H1 (cell line): ENCODE measurements around the gene DND1. TPM values are rescaled to one million over a fixed set of nuclear protein-coding genes. Genes with fewer than 3 reads are reported as not detected.

Source experiments
- BACH1 ChIP-seq: IDR thresholded peaks from 2 replicates; pipeline ENCODE4 v1.6.1; 2012; ENCODE audit warnings: low read length, improper control_type of control experiment
- CBX8 ChIP-seq: fragments of 300-800, 300-1000 bp; sonication (generic); IDR thresholded peaks from 2 replicates; pipeline ENCODE4 v1.7.1; 2016; ENCODE audit warnings: low read depth, low read length, borderline replicate concordance
- CHD2 ChIP-seq: IDR thresholded peaks from 2 replicates; pipeline ENCODE4 v1.6.1; 2012; ENCODE audit warnings: low read length, improper control_type of control experiment
- EGR1 ChIP-seq: IDR thresholded peaks from 2 replicates; pipeline ENCODE4 v1.6.1; 2011; ENCODE audit warnings: low read depth, low read length, borderline replicate concordance
- JUN ChIP-seq: IDR thresholded peaks from 2 replicates; pipeline ENCODE4 v1.6.1; 2011; ENCODE audit warnings: low read depth, mild to moderate bottlenecking, improper control_type of control experiment, low read length
- KDM1A ChIP-seq: fragments of 200-600, 300-600 bp; sonication (generic); IDR thresholded peaks from 2 replicates; pipeline ENCODE4 v1.7.1; 2016; ENCODE audit warnings: mild to moderate bottlenecking, low read length, borderline replicate concordance
- KDM4A ChIP-seq: IDR thresholded peaks from one replicate; pipeline ENCODE4 v1.7.1; 2012; ENCODE audit warnings: low read depth, mild to moderate bottlenecking, moderate library complexity, low read length, inconsistent platforms; ENCODE audit not compliant: severe bottlenecking
- NRF1 ChIP-seq: IDR thresholded peaks from 2 replicates; pipeline ENCODE4 v1.6.1; 2011; ENCODE audit warnings: mild to moderate bottlenecking, low read depth, low read length, improper control_type of control experiment
- POLR2A ChIP-seq, 2 experiments: IDR thresholded peaks; 1 replicate in 1 of 2; 2 replicates in 1 of 2; pipeline ENCODE4 v1.6.1; 2011; ENCODE audit warnings: low read depth in 2 of 2, low read length in 2 of 2, mild to moderate bottlenecking in 2 of 2; ENCODE audit errors: control extremely low read depth in 1 of 2
- SIN3A ChIP-seq, 2 experiments: IDR thresholded peaks in 1 of 2; conservative IDR thresholded peaks in 1 of 2; 2 replicates each; pipeline ENCODE4 v1.6.1; 2011 to 2012; ENCODE audit warnings: low read length in 2 of 2, improper control_type of control experiment in 1 of 2, low read depth in 1 of 2, mild to moderate bottlenecking in 1 of 2
- SIRT6 ChIP-seq: IDR thresholded peaks from one replicate; pipeline ENCODE4 v1.7.1; 2012; ENCODE audit warnings: low read length, inconsistent platforms
- SP1 ChIP-seq: IDR thresholded peaks from 2 replicates; pipeline ENCODE4 v1.6.1; 2011; ENCODE audit warnings: low read depth, low read length
- SRF ChIP-seq: IDR thresholded peaks from 2 replicates; pipeline ENCODE4 v1.6.1; 2011; ENCODE audit warnings: mild to moderate bottlenecking, low read depth, low read length, moderate library complexity
- SUZ12 ChIP-seq: fragments of 200-600 bp; sonication (generic); IDR thresholded peaks from 2 replicates; pipeline ENCODE4 v1.6.1; 2012; ENCODE audit warnings: mild to moderate bottlenecking, inconsistent platforms, low read length, moderate library complexity, mixed read lengths
- TAF7 ChIP-seq: optimal IDR thresholded peaks from 2 replicates; pipeline ENCODE3; 2011; ENCODE audit warnings: low read depth, mild to moderate bottlenecking, inconsistent platforms, low read length, moderate library complexity, borderline replicate concordance
- TCF12 ChIP-seq: IDR thresholded peaks from 2 replicates; pipeline ENCODE4 v1.6.1; 2011; ENCODE audit warnings: low read depth, mild to moderate bottlenecking, low read length
- polyA plus RNA-seq, 7 experiments: library from polyadenylated mRNA; depleted of rRNA in 3 of 7; stranded (reverse) in 5 of 7; unstranded in 2 of 7; fragments of >200 nt in 5 of 7; fragments of 200-250 nt in 2 of 7; gene quantifications; 1 replicate in 5 of 7; 2 replicates in 1 of 7; 4 replicates in 1 of 7; pipeline versions ENCODE4 v1.2.1 to v1.2.3, GENCODE V29; 2011 to 2013; ENCODE audit warnings: missing spikeins in 2 of 7, mixed read lengths in 2 of 7
- total RNA-seq: library from RNA; stranded (reverse); fragmentation: NEBNext Ultra II Directional; extraction: Animal tissue kit (Norgen Biotek cat#: 25700); gene quantifications from 2 replicates; pipeline ENCODE4 v1.2.1, GENCODE V29; 2021

The DND1 gene
- total and polyA plus RNA-seq, 2 of the 8 experiments (the other 6 are each of a cell fraction or from before 2014, with no cell fraction given) = 0.41 to 2.1 TPM

- TF ChIP-seq KDM4A (peak; percentile 94), SIN3A (conservative IDR thresholded peaks at IDR 0.05 in 1 of 2, IDR thresholded peaks at IDR 0.05 in 1 of 2; ENCODE audit: low read depth in 1 of 2, low read length in 2 of 2) (no peak; a peak in 1 of 4 replicates), KDM1A (no peak), POLR2A (IDR thresholded peaks at IDR 0.05; ENCODE audit: control extremely low read depth in 1 of 2, low read depth in 2 of 2, low read length in 2 of 2) (peak in 1 of 2 experiments; percentile 76; a peak in 2 of 3 replicates), JUN (no peak), TAF7 (peak; percentile 71), TCF12 (no peak), SUZ12 (no peak), SRF (no peak), SIRT6 (no peak), SP1 (peak; percentile 24; the same call in 1 of the 2 replicates), NRF1 (peak; percentile 44), BACH1 (peak; percentile 63; the same call in 1 of the 2 replicates), CHD2 (no peak), CBX8 (no peak), EGR1 (no peak)
Measured at GRCh38 chr5:140639148-140639981, 34.0 kb downstream of the DND1 start, which contains the start of gene TMCO6 (continued).
